MM.1S (cell line): ENCODE data around the gene ADARB2.
"Not testable (repeated sequence)": the region's sequence is repeated elsewhere in the genome, so short reads cannot be mapped to it uniquely, and the experiment has no call there.

Experiments
- DNase-seq: peaks from one replicate; pipeline ENCODE4 v3.0.0-alpha.2; 2015
- H2AFZ ChIP-seq: fragments of 300-600 bp; sonication (generic); 2 replicates; pipeline ENCODE4 v1.6.0; 2016; ENCODE audit warnings: antibody characterized with exemption, low read length
- H3F3A ChIP-seq: fragments of 300-600 bp; sonication (generic); 2 replicates; pipeline ENCODE4 v1.6.1; 2016; ENCODE audit warnings: mild to moderate bottlenecking, antibody characterized with exemption, low read length, moderate library complexity, mixed read lengths; ENCODE audit not compliant: insufficient read depth
- H3K27ac ChIP-seq: fragments of 300-600 bp; sonication (generic); 2 replicates; pipeline ENCODE4 v1.5.1; 2016; ENCODE audit warnings: mild to moderate bottlenecking, low read length
- H3K27me3 ChIP-seq: fragments of 300-600 bp; sonication (generic); replicated peaks from 2 replicates; pipeline ENCODE4 v1.6.0; 2016; ENCODE audit warnings: low read length; ENCODE audit not compliant: insufficient read depth
- H3K36me3 ChIP-seq: fragments of 300-600 bp; sonication (generic); replicated peaks from 2 replicates; pipeline ENCODE4 v1.6.1; 2016; ENCODE audit warnings: mild to moderate bottlenecking, low read length, mixed read lengths; ENCODE audit not compliant: insufficient read depth
- H3K4me1 ChIP-seq: fragments of 300-600 bp; sonication (generic); 2 replicates; pipeline ENCODE4 v1.6.1; 2016; ENCODE audit warnings: low read length, mixed read lengths
- H3K4me2 ChIP-seq: fragments of 300-600 bp; sonication (generic); 2 replicates; pipeline ENCODE4 v1.6.0; 2016; ENCODE audit warnings: low read depth, low read length
- H3K4me3 ChIP-seq: fragments of 300-600 bp; sonication (generic); 2 replicates; pipeline ENCODE4 v1.5.1; 2016; ENCODE audit warnings: low read length, mixed read lengths
- H3K79me2 ChIP-seq: fragments of 300-600 bp; sonication (generic); 2 replicates; pipeline ENCODE4 v1.6.1; 2016; ENCODE audit warnings: mixed run types, low read length, mixed read lengths
- H3K9ac ChIP-seq: fragments of 300-600 bp; sonication (generic); 2 replicates; pipeline ENCODE4 v1.6.1; 2016; ENCODE audit warnings: low read length, mixed read lengths
- H3K9me2 ChIP-seq: fragments of 300-600 bp; sonication (generic); replicated peaks from 2 replicates; pipeline ENCODE4 v1.6.1; 2016; ENCODE audit warnings: mild to moderate bottlenecking, low read length, mixed read lengths; ENCODE audit not compliant: insufficient read depth
- H3K9me3 ChIP-seq: fragments of 300-600 bp; sonication (generic); replicated peaks from 2 replicates; pipeline ENCODE4 v1.6.1; 2016; ENCODE audit warnings: mild to moderate bottlenecking, low read length, mixed read lengths; ENCODE audit not compliant: insufficient read depth
- H4K20me1 ChIP-seq: fragments of 300-600 bp; sonication (generic); 2 replicates; pipeline ENCODE4 v1.6.1; 2016; ENCODE audit warnings: mild to moderate bottlenecking, low read length, moderate library complexity, mixed read lengths; ENCODE audit not compliant: insufficient read depth
- CTCF ChIP-seq: fragments of 300-600 bp; sonication (generic); IDR thresholded peaks from 2 replicates; pipeline ENCODE4 v1.5.1; 2016; ENCODE audit warnings: antibody characterized with exemption, low read length, mixed read lengths
- EZH2 ChIP-seq: fragments of 300-600 bp; sonication (generic); optimal IDR thresholded peaks from 2 replicates; pipeline ENCODE3; 2017; ENCODE audit warnings: low read depth, mild to moderate bottlenecking, antibody characterized with exemption, low read length, mixed read lengths
- EZH2phosphoT487 ChIP-seq: fragments of 300-600 bp; sonication (generic); IDR thresholded peaks from 2 replicates; pipeline ENCODE4 v1.6.1; 2018; ENCODE audit warnings: antibody characterized with exemption, low read length

ADARB2 gene

GRCh38 chr10:1538531-1539061, 198.7 kb downstream of the ADARB2 start:
- Histone ChIP-seq H2AFZ (no peak overlapping the region), H4K20me1 (no peaks in the 10 kb centered on the region), H3K79me2 (no peaks in the 10 kb centered on the region), H3K9me3 (no peaks in the 10 kb centered on the region), H3K27ac (no peak overlapping the region), H3K4me1 (no peaks in the 10 kb centered on the region), H3K4me3 (no peak overlapping the region), H3K27me3 (no peaks in the 10 kb centered on the region), H3K4me2 (no peak overlapping the region), H3K36me3 (no peaks in the 10 kb centered on the region), H3F3A (no peaks in the 10 kb centered on the region), H3K9me2 (no peaks in the 10 kb centered on the region), H3K9ac (no peak overlapping the region)
- no peak for TF ChIP-seq EZH2
- TF ChIP-seq EZH2phosphoT487 = no peak
- no peak for TF ChIP-seq CTCF
- DNase-seq = no peak

GRCh38 chr10:1538121-1538520, 199.2 kb downstream of the ADARB2 start:
- Histone ChIP-seq H3K27ac (no peak overlapping the region), H3K79me2 (no peaks in the 10 kb centered on the region)

GRCh38 chr10:1537449-1537848, 199.9 kb downstream of the ADARB2 start:
- H3K79me2 ChIP-seq, DNase-seq, H3K4me1 ChIP-seq, H3K27me3 ChIP-seq, H3K9ac ChIP-seq, H3F3A ChIP-seq, H4K20me1 ChIP-seq, H3K36me3 ChIP-seq, H3K9me2 ChIP-seq, H3K27ac ChIP-seq, H2AFZ ChIP-seq, H3K4me3 ChIP-seq, H3K4me2 ChIP-seq, H3K9me3 ChIP-seq: not testable (repeated sequence)

More at GRCh38 chr10:1538121-1538520, 199.2 kb downstream of the ADARB2 start:
- Histone ChIP-seq H3K9me2 (no peaks in the 10 kb centered on the region), H3K27me3 (no peaks in the 10 kb centered on the region), H3K36me3 (no peaks in the 10 kb centered on the region), H3K9me3 (no peaks in the 10 kb centered on the region), H4K20me1 (no peaks in the 10 kb centered on the region), H2AFZ (no peak overlapping the region), H3K9ac (no peak overlapping the region), H3K4me3 (no peak overlapping the region), H3K4me1 (no peaks in the 10 kb centered on the region), H3F3A (no peaks in the 10 kb centered on the region), H3K4me2 (no peak overlapping the region)
- no peak for DNase-seq
- TF ChIP-seq EZH2phosphoT487 (no peak), EZH2 (no peak), CTCF (no peak)

GRCh38 chr10:1536341-1536740, 201.0 kb downstream of the ADARB2 start:
- H3K79me2 ChIP-seq = no peaks in the 10 kb centered on the region
- H3K4me3 ChIP-seq = no peak overlapping the region
- no peak overlapping the region for H3K4me2 ChIP-seq
- H3K9me2 ChIP-seq = no peaks in the 10 kb centered on the region
- DNase-seq = no peak
- no peak overlapping the region for H3K27ac ChIP-seq
- H3K27me3 ChIP-seq = no peaks in the 10 kb centered on the region
- H3F3A ChIP-seq = no peaks in the 10 kb centered on the region
- no peak overlapping the region for H2AFZ ChIP-seq
- H4K20me1 ChIP-seq = no peaks in the 10 kb centered on the region
- H3K4me1 ChIP-seq = no peaks in the 10 kb centered on the region
- TF ChIP-seq EZH2phosphoT487 (no peak), CTCF (no peak), EZH2 (no peak)
- no peaks in the 10 kb centered on the region for H3K36me3 ChIP-seq
- no peak overlapping the region for H3K9ac ChIP-seq
- no peaks in the 10 kb centered on the region for H3K9me3 ChIP-seq
